NCI-H526 treated with DMSO at 0.1 percent for 48 hours (cell line): Measurements from ENCODE around the gene SF3A1.

Experiments
- DNase-seq: peaks from one replicate; lab custom pipeline; 2025; lab: John Stamatoyannopoulos, UW

The SF3A1 gene

DNA sequence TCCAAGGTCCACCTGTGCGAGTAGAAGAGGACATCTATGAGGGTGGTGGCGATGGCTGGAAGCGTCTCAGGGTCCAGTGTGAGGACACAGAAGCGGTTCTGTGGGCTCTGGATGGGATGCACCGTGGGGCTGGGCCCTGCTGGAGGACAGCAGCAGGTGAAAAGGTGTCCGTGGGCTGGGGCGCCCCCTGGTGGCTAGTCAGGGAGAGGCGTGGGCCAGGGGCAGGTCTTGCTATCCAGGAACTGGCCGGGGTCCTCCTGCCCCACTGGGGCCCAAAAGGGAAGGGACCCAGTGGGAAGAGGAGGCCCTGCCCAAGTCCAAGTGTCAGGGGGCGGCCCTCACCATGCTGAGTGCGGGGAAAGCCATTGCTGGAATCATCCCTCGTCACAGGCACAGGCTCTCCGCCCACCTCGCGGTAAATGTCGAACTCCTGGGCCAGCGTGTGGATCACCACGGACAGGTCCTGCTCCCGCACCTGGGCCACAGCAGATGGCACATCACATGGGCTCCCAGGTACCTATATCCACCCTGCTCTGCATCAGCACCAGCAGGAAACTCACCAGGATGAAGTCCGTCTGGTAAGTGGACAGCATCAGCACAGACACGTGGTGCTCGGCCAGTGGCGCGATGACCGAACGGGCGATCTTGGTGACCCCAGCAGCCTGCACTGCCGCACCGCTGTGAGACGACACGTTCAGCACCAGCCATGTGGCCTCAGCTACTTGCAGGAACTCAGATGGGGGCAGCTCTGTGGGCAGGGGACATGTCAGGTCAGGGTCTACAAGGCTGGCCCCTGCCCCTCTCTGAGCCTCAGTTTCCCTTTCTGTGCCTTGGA is 69.7 kb downstream of the SF3A1 start:
- DNase-seq, result peak; percentile 11

DNA sequence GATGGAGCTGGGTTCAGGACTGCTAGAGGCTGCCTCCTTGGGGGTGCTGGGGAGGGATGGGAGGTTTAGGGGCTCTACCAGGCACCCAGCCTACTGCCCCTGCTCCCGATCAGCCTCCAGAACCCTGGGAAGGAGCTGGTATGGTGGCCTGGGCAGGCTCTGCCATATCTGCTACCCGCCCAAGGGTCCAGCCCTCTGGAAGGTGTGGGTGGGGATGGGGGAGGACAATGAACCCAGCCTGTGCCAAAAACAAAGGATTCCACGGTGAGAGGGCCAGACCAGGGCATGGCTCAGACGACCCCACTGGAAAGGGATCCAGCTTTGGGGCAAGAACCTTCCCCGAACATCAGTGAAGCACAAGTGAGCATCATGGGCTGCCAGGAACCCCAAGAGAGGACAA is 70.4 kb downstream of the SF3A1 start:
- no peak for DNase-seq

GRCh38 chr22:30285846-30286200 is 70.9 kb downstream of the SF3A1 start:
- no peak for DNase-seq

GRCh38 chr22:30285176-30285845 is 71.4 kb downstream of the SF3A1 start:
- DNase-seq, result no peak

GRCh38 chr22:30284666-30285065 is 72.0 kb downstream of the SF3A1 start:
- DNase-seq, result no peak

DNA sequence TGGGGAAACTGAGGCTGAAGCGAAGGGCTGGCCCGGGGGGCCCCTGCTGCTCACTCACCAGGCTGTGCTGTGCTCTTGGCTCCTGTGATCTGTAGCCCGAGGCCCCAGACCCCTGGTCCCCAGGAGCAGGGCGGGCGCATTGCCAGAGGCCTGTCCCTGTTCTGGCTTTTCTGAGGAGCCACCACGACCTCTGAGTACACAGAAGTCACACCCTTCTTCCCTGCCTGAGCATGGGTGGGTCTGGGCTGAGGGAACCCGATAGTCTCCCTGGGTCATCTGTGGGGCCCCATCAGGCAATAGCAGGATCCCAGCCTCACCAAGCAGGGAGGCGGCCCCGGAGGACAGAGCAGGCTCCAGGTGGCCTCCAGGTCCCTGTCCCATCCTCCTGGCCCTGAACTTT is 72.5 kb downstream of the SF3A1 start:
- no peak for DNase-seq

GRCh38 chr22:30283342-30283741 is 73.4 kb downstream of the SF3A1 start:
- DNase-seq, result no peak

DNA sequence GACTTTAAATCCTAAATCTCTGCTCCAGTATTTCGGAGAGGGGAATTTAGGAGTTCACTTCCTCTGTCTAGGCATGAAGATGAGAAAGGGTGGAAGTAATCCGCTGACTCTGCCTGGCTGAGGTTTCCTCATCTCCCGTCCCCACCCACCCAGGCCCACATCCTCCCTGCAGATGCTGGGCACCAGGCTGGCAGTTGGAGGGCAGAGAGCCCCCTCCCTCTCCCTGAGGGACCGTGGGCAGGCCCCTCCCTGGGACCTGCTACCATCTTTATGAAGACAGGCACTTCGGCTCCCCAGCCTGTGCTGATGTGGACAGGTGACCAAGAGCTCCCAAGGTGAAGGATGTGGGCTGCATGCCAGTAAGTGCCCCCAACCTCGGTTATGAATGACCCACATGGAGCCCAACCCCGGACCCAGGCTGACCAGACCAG is 74.1 kb downstream of the SF3A1 start:
- DNase-seq, result no peak
